HEK293 (cell line): ENCODE data around the gene CROCC.

Experiments used
- BCL11B ChIP-seq: fragments of 450-650 bp; formaldehyde crosslinking; IDR thresholded peaks from 2 replicates; pipeline ENCODE4 v1.5.1; 2016; ENCODE audit warnings: low read depth, missing biosample characterization, missing genetic modification characterization
- FEZF1 ChIP-seq: fragments of 450-650 bp; formaldehyde crosslinking; IDR thresholded peaks from 2 replicates; pipeline ENCODE4 v1.5.1; 2016; ENCODE audit warnings: missing biosample characterization, missing genetic modification characterization
- GLIS1 ChIP-seq: fragments of 450-650 bp; formaldehyde crosslinking; IDR thresholded peaks from 2 replicates; pipeline ENCODE4 v1.5.1; 2016; ENCODE audit warnings: missing biosample characterization, missing genetic modification characterization
- HOXD13 ChIP-seq: sonication (generic); formaldehyde crosslinking; IDR thresholded peaks from 2 replicates; pipeline ENCODE4 v1.8.0; 2022; ENCODE audit warnings: missing genetic modification reagents, borderline replicate concordance
- KLF10 ChIP-seq: fragments of 450-650 bp; IDR thresholded peaks from 2 replicates; pipeline ENCODE4 v1.5.1; 2018; ENCODE audit warnings: missing biosample characterization, mild to moderate bottlenecking, missing genetic modification characterization
- KLF8 ChIP-seq: fragments of 450-650 bp; formaldehyde crosslinking; IDR thresholded peaks from 2 replicates; pipeline ENCODE4 v1.5.1; 2016; ENCODE audit warnings: missing biosample characterization, missing genetic modification characterization
- MYNN ChIP-seq: fragments of 450-650 bp; formaldehyde crosslinking; IDR thresholded peaks from 2 replicates; pipeline ENCODE4 v1.5.1; 2016; ENCODE audit warnings: missing biosample characterization, missing genetic modification characterization, borderline replicate concordance
- SCRT2 ChIP-seq: fragments of 450-650 bp; formaldehyde crosslinking; IDR thresholded peaks from 2 replicates; pipeline ENCODE4 v1.5.1; 2016; ENCODE audit warnings: missing biosample characterization, missing genetic modification characterization
- SP3 ChIP-seq: fragments of 450-650 bp; formaldehyde crosslinking; IDR thresholded peaks from 2 replicates; pipeline ENCODE4 v1.5.1; 2016; ENCODE audit warnings: missing biosample characterization, missing genetic modification characterization
- ZBTB48 ChIP-seq: fragments of 450-650 bp; formaldehyde crosslinking; IDR thresholded peaks from 2 replicates; pipeline ENCODE4 v1.5.1; 2016; ENCODE audit warnings: missing biosample characterization, missing genetic modification characterization
- ZNF184 ChIP-seq: fragments of 450-650 bp; IDR thresholded peaks from 2 replicates; pipeline ENCODE4 v1.5.1; 2018; ENCODE audit warnings: missing biosample characterization, mild to moderate bottlenecking, missing genetic modification characterization
- ZNF2 ChIP-seq: fragments of 450-650 bp; formaldehyde crosslinking; IDR thresholded peaks from 2 replicates; pipeline ENCODE4 v1.5.1; 2016; ENCODE audit warnings: missing biosample characterization, missing genetic modification characterization
- ZNF274 ChIP-seq, 2 experiments: fragments of 200-500 bp in 1 of 2; fragments of 450-650 bp in 1 of 2; sonication (Bioruptor generic) in 1 of 2; formaldehyde crosslinking in 1 of 2; IDR thresholded peaks; 2 replicates each; pipeline versions ENCODE4 v1.5.1 to v1.6.1; 2014 to 2016; ENCODE audit warnings: borderline replicate concordance in 1 of 2, inconsistent platforms in 1 of 2, low read length in 1 of 2, missing biosample characterization in 1 of 2, missing genetic modification characterization in 1 of 2
- ZNF335 ChIP-seq: fragments of 450-650 bp; formaldehyde crosslinking; conservative IDR thresholded peaks from 2 replicates; pipeline ENCODE4 v1.5.1; 2016; ENCODE audit warnings: missing biosample characterization, missing genetic modification characterization
- ZNF354C ChIP-seq: fragments of 450-650 bp; formaldehyde crosslinking; IDR thresholded peaks from 2 replicates; pipeline ENCODE4 v1.5.1; 2016; ENCODE audit warnings: missing biosample characterization, missing genetic modification characterization, low read depth, borderline replicate concordance
- ZNF544 ChIP-seq: fragments of 450-650 bp; formaldehyde crosslinking; IDR thresholded peaks from 2 replicates; pipeline ENCODE4 v1.5.0; 2017; ENCODE audit warnings: missing biosample characterization, missing genetic modification characterization
- ZNF768 ChIP-seq: fragments of 450-650 bp; formaldehyde crosslinking; IDR thresholded peaks from 2 replicates; pipeline ENCODE4 v1.5.1; 2018; ENCODE audit warnings: missing biosample characterization, mild to moderate bottlenecking, missing genetic modification characterization
- ZXDB ChIP-seq: fragments of 450-650 bp; formaldehyde crosslinking; IDR thresholded peaks from 2 replicates; pipeline ENCODE4 v1.5.1; 2016; ENCODE audit warnings: missing biosample characterization, missing genetic modification characterization
- TF ChIP-seq, protein P1 (sequence below): fragments of 450-650 bp; formaldehyde crosslinking; IDR thresholded peaks from 2 replicates; pipeline ENCODE4 v1.5.1; 2016; ENCODE audit warnings: missing biosample characterization, missing genetic modification characterization
- TF ChIP-seq, protein P2 (sequence below): fragments of 450-650 bp; formaldehyde crosslinking; IDR thresholded peaks from 2 replicates; pipeline ENCODE4 v1.5.1; 2016; ENCODE audit warnings: missing biosample characterization, missing genetic modification characterization, low read depth
- TF ChIP-seq, protein P3 (sequence below): fragments of 450-650 bp; formaldehyde crosslinking; IDR thresholded peaks from 2 replicates; pipeline ENCODE4 v1.5.1; 2016; ENCODE audit warnings: missing biosample characterization, missing genetic modification characterization
- TF ChIP-seq, protein P4 (sequence below): fragments of 450-650 bp; formaldehyde crosslinking; IDR thresholded peaks from 2 replicates; pipeline ENCODE4 v1.5.1; 2016; ENCODE audit warnings: missing biosample characterization, missing genetic modification characterization
- TF ChIP-seq, protein P5 (sequence below): fragments of 450-650 bp; IDR thresholded peaks from 2 replicates; pipeline ENCODE4 v1.5.1; 2018; ENCODE audit warnings: missing biosample characterization, missing genetic modification characterization
- TF ChIP-seq, protein P6 (sequence below): fragments of 450-650 bp; formaldehyde crosslinking; IDR thresholded peaks from 2 replicates; pipeline ENCODE4 v1.5.1; 2016; ENCODE audit warnings: missing biosample characterization, missing genetic modification characterization
- TF ChIP-seq, protein P7 (sequence below): IDR thresholded peaks from 2 replicates; pipeline ENCODE4 v1.6.1; 2011; ENCODE audit warnings: mild to moderate bottlenecking, low read depth, low read length, borderline replicate concordance
- TF ChIP-seq, protein P8 (sequence below): fragments of 450-650 bp; formaldehyde crosslinking; IDR thresholded peaks from 2 replicates; pipeline ENCODE4 v1.5.1; 2016; ENCODE audit warnings: missing biosample characterization, missing genetic modification characterization

CROCC gene

DNA sequence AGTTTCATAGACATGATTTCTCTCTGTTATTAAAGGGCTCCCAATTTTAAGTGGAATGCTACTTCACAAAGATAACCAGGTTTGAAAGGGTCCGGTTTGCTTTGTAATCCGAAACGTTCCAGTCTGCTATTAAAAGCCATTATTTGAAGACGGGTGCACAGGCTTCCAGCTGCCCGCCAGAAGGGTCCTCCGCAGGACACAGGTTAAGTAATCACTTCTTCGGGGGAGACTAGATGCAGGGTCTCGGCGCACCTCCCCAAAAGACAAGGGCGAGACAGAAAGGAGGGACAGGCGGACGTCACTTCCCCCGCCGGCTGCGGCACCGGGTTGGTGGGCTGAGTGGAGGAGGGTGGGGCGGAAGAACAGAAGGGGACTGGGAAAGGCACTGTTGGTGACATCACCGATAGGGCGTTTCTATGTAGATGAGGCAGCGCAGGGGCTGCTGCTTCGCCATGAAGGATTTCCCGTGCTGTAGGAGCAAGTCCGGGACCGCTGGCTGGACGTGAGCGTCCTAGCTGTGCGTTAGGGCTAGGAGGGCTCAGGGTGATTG is 17.1 kb upstream of the CROCC start (continued):
- TF ChIP-seq, protein P1, sequence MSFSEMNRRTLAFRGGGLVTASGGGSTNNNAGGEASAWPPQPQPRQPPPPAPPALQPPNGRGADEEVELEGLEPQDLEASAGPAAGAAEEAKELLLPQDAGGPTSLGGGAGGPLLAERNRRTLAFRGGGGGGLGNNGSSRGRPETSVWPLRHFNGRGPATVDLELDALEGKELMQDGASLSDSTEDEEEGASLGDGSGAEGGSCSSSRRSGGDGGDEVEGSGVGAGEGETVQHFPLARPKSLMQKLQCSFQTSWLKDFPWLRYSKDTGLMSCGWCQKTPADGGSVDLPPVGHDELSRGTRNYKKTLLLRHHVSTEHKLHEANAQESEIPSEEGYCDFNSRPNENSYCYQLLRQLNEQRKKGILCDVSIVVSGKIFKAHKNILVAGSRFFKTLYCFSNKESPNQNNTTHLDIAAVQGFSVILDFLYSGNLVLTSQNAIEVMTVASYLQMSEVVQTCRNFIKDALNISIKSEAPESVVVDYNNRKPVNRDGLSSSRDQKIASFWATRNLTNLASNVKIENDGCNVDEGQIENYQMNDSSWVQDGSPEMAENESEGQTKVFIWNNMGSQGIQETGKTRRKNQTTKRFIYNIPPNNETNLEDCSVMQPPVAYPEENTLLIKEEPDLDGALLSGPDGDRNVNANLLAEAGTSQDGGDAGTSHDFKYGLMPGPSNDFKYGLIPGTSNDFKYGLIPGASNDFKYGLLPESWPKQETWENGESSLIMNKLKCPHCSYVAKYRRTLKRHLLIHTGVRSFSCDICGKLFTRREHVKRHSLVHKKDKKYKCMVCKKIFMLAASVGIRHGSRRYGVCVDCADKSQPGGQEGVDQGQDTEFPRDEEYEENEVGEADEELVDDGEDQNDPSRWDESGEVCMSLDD = peak; percentile 83
- TF ChIP-seq, protein P2, sequence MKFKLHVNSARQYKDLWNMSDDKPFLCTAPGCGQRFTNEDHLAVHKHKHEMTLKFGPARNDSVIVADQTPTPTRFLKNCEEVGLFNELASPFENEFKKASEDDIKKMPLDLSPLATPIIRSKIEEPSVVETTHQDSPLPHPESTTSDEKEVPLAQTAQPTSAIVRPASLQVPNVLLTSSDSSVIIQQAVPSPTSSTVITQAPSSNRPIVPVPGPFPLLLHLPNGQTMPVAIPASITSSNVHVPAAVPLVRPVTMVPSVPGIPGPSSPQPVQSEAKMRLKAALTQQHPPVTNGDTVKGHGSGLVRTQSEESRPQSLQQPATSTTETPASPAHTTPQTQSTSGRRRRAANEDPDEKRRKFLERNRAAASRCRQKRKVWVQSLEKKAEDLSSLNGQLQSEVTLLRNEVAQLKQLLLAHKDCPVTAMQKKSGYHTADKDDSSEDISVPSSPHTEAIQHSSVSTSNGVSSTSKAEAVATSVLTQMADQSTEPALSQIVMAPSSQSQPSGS (tag by site-specific recombination) = peak; percentile 99
- TF ChIP-seq ZNF335 (peak; percentile 40), HOXD13 (CRISPR knock-in tag) (no peak), ZBTB48 (tag by site-specific recombination) (peak; percentile 59; the same call in 1 of the 2 replicates), ZNF184 (tag by site-specific recombination) (peak; percentile 58; the same call in 1 of the 2 replicates), KLF10 (tag by site-specific recombination) (no peak; the same call in none of the 2 replicates), MYNN (tag by site-specific recombination) (no peak), ZXDB (peak; percentile 96), ZNF354C (tag by site-specific recombination) (no peak), FEZF1 (peak; percentile 93), KLF8 (tag by site-specific recombination) (peak; percentile 83), SP3 (peak; percentile 86), ZNF2 (tag by site-specific recombination) (peak; percentile 55; the same call in 1 of the 2 replicates), ZNF768 (no peak), ZNF274 (IDR thresholded peaks at IDR 0.05; ENCODE audit: low read length) (no peak), ZNF274 (tag by site-specific recombination; IDR thresholded peaks at IDR 0.05; ENCODE audit: borderline replicate concordance) (no peak), ZNF544 (tag by site-specific recombination) (no peak), BCL11B (tag by site-specific recombination) (no peak), GLIS1 (peak; percentile 62), SCRT2 (tag by site-specific recombination) (peak; percentile 30; the same call in 1 of the 2 replicates)
- TF ChIP-seq, protein P3, sequence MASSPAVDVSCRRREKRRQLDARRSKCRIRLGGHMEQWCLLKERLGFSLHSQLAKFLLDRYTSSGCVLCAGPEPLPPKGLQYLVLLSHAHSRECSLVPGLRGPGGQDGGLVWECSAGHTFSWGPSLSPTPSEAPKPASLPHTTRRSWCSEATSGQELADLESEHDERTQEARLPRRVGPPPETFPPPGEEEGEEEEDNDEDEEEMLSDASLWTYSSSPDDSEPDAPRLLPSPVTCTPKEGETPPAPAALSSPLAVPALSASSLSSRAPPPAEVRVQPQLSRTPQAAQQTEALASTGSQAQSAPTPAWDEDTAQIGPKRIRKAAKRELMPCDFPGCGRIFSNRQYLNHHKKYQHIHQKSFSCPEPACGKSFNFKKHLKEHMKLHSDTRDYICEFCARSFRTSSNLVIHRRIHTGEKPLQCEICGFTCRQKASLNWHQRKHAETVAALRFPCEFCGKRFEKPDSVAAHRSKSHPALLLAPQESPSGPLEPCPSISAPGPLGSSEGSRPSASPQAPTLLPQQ (tag by site-specific recombination) = peak; percentile 14; the same call in 1 of the 2 replicates
- TF ChIP-seq, protein P4, sequence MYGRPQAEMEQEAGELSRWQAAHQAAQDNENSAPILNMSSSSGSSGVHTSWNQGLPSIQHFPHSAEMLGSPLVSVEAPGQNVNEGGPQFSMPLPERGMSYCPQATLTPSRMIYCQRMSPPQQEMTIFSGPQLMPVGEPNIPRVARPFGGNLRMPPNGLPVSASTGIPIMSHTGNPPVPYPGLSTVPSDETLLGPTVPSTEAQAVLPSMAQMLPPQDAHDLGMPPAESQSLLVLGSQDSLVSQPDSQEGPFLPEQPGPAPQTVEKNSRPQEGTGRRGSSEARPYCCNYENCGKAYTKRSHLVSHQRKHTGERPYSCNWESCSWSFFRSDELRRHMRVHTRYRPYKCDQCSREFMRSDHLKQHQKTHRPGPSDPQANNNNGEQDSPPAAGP (tag by site-specific recombination) = peak; percentile 84
- TF ChIP-seq, protein P5, sequence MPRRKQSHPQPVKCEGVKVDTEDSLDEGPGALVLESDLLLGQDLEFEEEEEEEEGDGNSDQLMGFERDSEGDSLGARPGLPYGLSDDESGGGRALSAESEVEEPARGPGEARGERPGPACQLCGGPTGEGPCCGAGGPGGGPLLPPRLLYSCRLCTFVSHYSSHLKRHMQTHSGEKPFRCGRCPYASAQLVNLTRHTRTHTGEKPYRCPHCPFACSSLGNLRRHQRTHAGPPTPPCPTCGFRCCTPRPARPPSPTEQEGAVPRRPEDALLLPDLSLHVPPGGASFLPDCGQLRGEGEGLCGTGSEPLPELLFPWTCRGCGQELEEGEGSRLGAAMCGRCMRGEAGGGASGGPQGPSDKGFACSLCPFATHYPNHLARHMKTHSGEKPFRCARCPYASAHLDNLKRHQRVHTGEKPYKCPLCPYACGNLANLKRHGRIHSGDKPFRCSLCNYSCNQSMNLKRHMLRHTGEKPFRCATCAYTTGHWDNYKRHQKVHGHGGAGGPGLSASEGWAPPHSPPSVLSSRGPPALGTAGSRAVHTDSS (tag by site-specific recombination) = no peak
- TF ChIP-seq, protein P6, sequence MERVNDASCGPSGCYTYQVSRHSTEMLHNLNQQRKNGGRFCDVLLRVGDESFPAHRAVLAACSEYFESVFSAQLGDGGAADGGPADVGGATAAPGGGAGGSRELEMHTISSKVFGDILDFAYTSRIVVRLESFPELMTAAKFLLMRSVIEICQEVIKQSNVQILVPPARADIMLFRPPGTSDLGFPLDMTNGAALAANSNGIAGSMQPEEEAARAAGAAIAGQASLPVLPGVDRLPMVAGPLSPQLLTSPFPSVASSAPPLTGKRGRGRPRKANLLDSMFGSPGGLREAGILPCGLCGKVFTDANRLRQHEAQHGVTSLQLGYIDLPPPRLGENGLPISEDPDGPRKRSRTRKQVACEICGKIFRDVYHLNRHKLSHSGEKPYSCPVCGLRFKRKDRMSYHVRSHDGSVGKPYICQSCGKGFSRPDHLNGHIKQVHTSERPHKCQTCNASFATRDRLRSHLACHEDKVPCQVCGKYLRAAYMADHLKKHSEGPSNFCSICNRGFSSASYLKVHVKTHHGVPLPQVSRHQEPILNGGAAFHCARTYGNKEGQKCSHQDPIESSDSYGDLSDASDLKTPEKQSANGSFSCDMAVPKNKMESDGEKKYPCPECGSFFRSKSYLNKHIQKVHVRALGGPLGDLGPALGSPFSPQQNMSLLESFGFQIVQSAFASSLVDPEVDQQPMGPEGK (tag by site-specific recombination) = peak; percentile 97
- TF ChIP-seq, protein P7, sequence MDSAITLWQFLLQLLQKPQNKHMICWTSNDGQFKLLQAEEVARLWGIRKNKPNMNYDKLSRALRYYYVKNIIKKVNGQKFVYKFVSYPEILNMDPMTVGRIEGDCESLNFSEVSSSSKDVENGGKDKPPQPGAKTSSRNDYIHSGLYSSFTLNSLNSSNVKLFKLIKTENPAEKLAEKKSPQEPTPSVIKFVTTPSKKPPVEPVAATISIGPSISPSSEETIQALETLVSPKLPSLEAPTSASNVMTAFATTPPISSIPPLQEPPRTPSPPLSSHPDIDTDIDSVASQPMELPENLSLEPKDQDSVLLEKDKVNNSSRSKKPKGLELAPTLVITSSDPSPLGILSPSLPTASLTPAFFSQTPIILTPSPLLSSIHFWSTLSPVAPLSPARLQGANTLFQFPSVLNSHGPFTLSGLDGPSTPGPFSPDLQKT = peak; percentile 44; the same call in 1 of the 2 replicates
- TF ChIP-seq, protein P8, sequence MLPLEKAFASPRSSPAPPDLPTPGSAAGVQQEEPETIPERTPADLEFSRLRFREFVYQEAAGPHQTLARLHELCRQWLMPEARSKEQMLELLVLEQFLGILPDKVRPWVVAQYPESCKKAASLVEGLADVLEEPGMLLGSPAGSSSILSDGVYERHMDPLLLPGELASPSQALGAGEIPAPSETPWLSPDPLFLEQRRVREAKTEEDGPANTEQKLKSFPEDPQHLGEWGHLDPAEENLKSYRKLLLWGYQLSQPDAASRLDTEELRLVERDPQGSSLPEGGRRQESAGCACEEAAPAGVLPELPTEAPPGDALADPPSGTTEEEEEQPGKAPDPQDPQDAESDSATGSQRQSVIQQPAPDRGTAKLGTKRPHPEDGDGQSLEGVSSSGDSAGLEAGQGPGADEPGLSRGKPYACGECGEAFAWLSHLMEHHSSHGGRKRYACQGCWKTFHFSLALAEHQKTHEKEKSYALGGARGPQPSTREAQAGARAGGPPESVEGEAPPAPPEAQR (tag by site-specific recombination) = 0 out of 2 replicates have a peak, but pooled peaks have one; percentile 69
